WERI-Rb-1 (cell line): ENCODE results near the gene NRSN2.
"Not testable (repeated sequence)": the region's sequence is repeated elsewhere in the genome, so short reads cannot be mapped to it uniquely, and the experiment has no call there.

ENCODE experiments used
- DNase-seq: peaks from one replicate; pipeline ENCODE4 v3.0.0-alpha.2; 2020
- H3K27ac ChIP-seq: fragments of 250-450 bp; sonication (Bioruptor Pico); 2 replicates; pipeline ENCODE4 v1.5.1; 2020; ENCODE audit warnings: mild to moderate bottlenecking, moderate library complexity
- H3K27me3 ChIP-seq: fragments of 250-450 bp; sonication (Bioruptor Pico); 2 replicates; pipeline ENCODE4 v1.5.1; 2021; ENCODE audit warnings: mild to moderate bottlenecking, low read depth, moderate library complexity; ENCODE audit not compliant: insufficient read depth, severe bottlenecking
- H3K36me3 ChIP-seq: fragments of 250-450 bp; sonication (Bioruptor Pico); 2 replicates; pipeline ENCODE4 v1.5.1; 2020; ENCODE audit warnings: mild to moderate bottlenecking, moderate library complexity
- H3K4me3 ChIP-seq: 2 replicates; pipeline ENCODE4 v1.5.1; 2011; ENCODE audit warnings: low read depth, mild to moderate bottlenecking, control low read depth, low read length
- H3K9me3 ChIP-seq: fragments of 250-450 bp; sonication (Bioruptor Pico); 2 replicates; pipeline ENCODE4 v1.5.1; 2021; ENCODE audit warnings: mild to moderate bottlenecking, moderate library complexity; ENCODE audit not compliant: severe bottlenecking
- CTCF ChIP-seq: IDR thresholded peaks from 2 replicates; pipeline ENCODE4 v1.5.1; 2011; ENCODE audit warnings: low read depth, mild to moderate bottlenecking, control low read depth, inconsistent platforms, low read length

Gene NRSN2

DNA sequence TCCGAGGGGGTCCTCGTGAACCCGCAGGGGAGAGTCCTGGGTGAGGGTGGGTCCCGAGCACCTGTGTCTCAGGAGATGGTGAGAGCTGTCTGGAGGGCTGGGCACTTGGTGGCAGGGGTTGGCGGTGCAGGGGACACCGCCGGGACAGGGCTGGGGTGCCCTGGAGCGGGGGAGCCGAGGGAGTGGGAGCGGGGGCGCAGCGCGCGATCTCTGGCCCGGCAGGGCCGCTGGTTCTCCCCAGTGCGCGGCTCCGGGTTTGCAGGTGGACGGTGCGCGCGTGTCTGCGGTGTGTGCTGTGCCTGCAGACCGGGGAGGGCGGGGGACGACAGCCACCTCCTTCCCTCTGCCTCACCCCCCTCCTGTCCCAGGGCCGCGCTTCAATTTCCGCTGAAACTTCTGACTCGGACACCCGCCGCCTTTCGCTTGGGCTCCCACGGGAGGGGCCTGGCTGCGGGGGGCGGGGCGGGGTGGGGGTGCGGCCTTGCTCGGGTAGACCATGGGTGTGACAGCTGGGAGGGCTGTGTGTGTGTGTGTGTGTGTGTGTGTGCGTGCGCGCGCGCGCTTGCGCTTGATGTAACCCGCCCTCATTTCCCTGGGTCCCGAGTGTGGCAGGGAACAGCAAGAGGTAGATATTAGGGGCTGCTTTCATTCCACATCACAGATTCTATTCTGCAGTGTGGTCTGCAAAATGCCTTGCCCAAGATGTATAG lies 34.8 kb downstream of the NRSN2 start:
- DNase-seq: peak; percentile 78
- H3K27me3 ChIP-seq: no peaks in the 10 kb centered on the region
- H3K36me3 ChIP-seq: no peaks in the 10 kb centered on the region
- no peaks in the 10 kb centered on the region for H3K9me3 ChIP-seq
- H3K4me3 ChIP-seq: peak overlapping the region; percentile 70
- no peak overlapping the region for H3K27ac ChIP-seq
- TF ChIP-seq CTCF: no peak

GRCh38 chr20:382291-383115 lies 35.6 kb downstream of the NRSN2 start:
- H3K27me3 ChIP-seq: no peaks in the 10 kb centered on the region
- H3K9me3 ChIP-seq: no peaks in the 10 kb centered on the region
- H3K36me3 ChIP-seq: no peaks in the 10 kb centered on the region
- no peak overlapping the region for H3K27ac ChIP-seq
- TF ChIP-seq CTCF: no peak
- no peak for DNase-seq
- peak overlapping the region; percentile 70 for H3K4me3 ChIP-seq

GRCh38 chr20:383889-384288 lies 37.0 kb downstream of the NRSN2 start:
- Histone ChIP-seq H3K36me3 (peaks cover 9% of the 10 kb centered on the region), H3K27ac (no peak overlapping the region), H3K4me3 (no peak overlapping the region), H3K27me3 (no peaks in the 10 kb centered on the region), H3K9me3 (no peaks in the 10 kb centered on the region)
- no peak for TF ChIP-seq CTCF
- no peak for DNase-seq

GRCh38 chr20:384723-385122 lies 37.8 kb downstream of the NRSN2 start:
- Histone ChIP-seq H3K27ac (no peak overlapping the region), H3K4me3 (no peak overlapping the region), H3K9me3 (no peaks in the 10 kb centered on the region), H3K27me3 (no peaks in the 10 kb centered on the region), H3K36me3 (peaks cover 14% of the 10 kb centered on the region)
- TF ChIP-seq CTCF: no peak
- DNase-seq: no peak

DNA sequence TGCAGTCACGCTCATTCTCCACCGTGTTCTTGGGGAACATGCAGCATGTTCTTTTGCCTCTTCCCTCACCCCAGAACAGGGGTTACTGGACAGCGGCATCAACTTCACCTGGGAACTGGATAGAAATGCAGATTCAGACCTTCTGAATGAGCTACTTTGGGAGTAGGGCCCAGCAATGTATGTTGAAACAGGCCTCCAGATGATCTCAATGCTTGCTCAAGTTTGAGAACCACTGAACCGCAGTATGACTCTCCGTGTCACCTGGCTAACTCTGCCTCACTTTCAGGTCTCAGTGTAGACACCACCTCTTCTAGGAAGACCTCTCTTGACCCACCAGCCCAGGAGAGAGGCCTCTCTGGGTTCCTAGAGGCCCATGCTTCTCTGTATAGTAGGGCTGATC lies 38.5 kb downstream of the NRSN2 start:
- no peak for TF ChIP-seq CTCF
- Histone ChIP-seq H3K36me3 (peaks cover 19% of the 10 kb centered on the region), H3K4me3 (no peak overlapping the region), H3K9me3 (no peaks in the 10 kb centered on the region), H3K27me3 (no peaks in the 10 kb centered on the region), H3K27ac (no peak overlapping the region)
- no peak for DNase-seq

DNA sequence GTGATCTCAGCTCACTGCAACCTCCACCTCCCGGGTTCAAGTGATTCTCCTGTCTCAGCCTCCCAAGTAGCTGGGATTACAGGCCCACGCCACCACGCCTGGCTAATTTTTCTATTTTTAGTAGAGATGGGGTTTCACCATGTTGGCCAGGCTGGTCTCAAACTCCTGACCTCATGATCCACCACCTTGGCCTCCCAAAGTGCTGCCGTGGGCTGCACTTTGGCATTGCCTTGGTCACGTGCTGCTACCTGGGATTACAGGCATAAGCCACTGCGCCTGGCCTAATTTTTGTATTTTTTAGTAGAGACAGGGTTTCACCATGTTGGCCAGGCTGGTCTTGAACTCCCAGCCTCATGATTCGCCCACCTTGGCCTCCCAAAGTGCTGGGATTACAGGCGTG lies 39.7 kb downstream of the NRSN2 start:
- H3K27ac ChIP-seq, DNase-seq, H3K9me3 ChIP-seq, H3K4me3 ChIP-seq, H3K27me3 ChIP-seq: not testable (repeated sequence)
- peaks cover 23% of the 10 kb centered on the region for H3K36me3 ChIP-seq
